IMR-90 (cell line): ENCODE results near the gene HECTD1. TPM values are rescaled to one million over a fixed set of nuclear protein-coding genes. Genes with fewer than 3 reads are reported as not detected.
A peak's percentile ranks its signal among the peaks of the same experiment; 100 is the strongest.

Experiments
- ATAC-seq: fragments of 200-7000 bp; cut with Tn5 transposase; 2 replicates; pipeline ENCODE4 v1.9.1; 2020; ENCODE audit warnings: low read depth, mild to moderate bottlenecking, moderate library complexity
- BruUV-seq: library from RNA; stranded (reverse); fragments of 400-500 nt; replicated peaks from 2 replicates; lab custom pipeline; 2021; lab: Mats Ljungman, UMichigan
- CTCF ChIA-PET: fragments of 300-600 bp; formaldehyde crosslinking; extraction: SDS; loops from one replicate; lab custom pipeline; 2021; ENCODE audit warnings: antibody characterized with exemption; lab: Yijun Ruan, JAX
- POLR2A ChIA-PET: fragments of 300-600 bp; sonication (Branson Sonifier 250); formaldehyde crosslinking; loops from one replicate; lab custom pipeline; 2022; ENCODE audit warnings: antibody characterized with exemption; ENCODE audit not compliant: unreplicated experiment; lab: Charles Lee
- DNase-seq: peaks from one replicate; pipeline ENCODE4 v3.0.0; 2013
- H2AFZ ChIP-seq: replicated peaks from 2 replicates; pipeline ENCODE3; 2013; ENCODE audit warnings: low read length, mild to moderate bottlenecking; ENCODE audit not compliant: poor library complexity
- H2AK5ac ChIP-seq: 2 replicates; pipeline ENCODE4 v1.6.1; 2013; ENCODE audit warnings: low read depth, low read length, inconsistent platforms
- H2AK9ac ChIP-seq: replicated peaks from 2 replicates; pipeline ENCODE3; 2013; ENCODE audit warnings: mild to moderate bottlenecking, low read depth, low read length, moderate library complexity; ENCODE audit not compliant: poor library complexity
- H2BK120ac ChIP-seq: 2 replicates; pipeline ENCODE4 v1.6.1; 2013; ENCODE audit warnings: low read depth, low read length, inconsistent platforms
- H2BK15ac ChIP-seq: 3 replicates; pipeline ENCODE4 v1.6.1; 2013; ENCODE audit warnings: low read depth, low read length, inconsistent platforms
- H2BK20ac ChIP-seq: 2 replicates; pipeline ENCODE4 v1.6.1; 2013; ENCODE audit warnings: low read depth, mild to moderate bottlenecking, inconsistent platforms, low read length, moderate library complexity
- H2BK5ac ChIP-seq: 2 replicates; pipeline ENCODE4 v1.6.1; 2013; ENCODE audit warnings: mild to moderate bottlenecking, low read depth, low read length, inconsistent platforms; ENCODE audit not compliant: poor library complexity, severe bottlenecking
- H3K14ac ChIP-seq: replicated peaks from 2 replicates; pipeline ENCODE4 v1.6.1; 2013; ENCODE audit warnings: low read depth, low read length, inconsistent platforms
- H3K18ac ChIP-seq: 2 replicates; pipeline ENCODE4 v1.6.1; 2013; ENCODE audit warnings: low read depth, low read length, control low read depth
- H3K23ac ChIP-seq: 2 replicates; pipeline ENCODE4 v1.6.1; 2013; ENCODE audit warnings: low read depth, low read length, inconsistent platforms
- H3K27ac ChIP-seq: 2 replicates; pipeline ENCODE4 v1.5.1; 2013; ENCODE audit warnings: mild to moderate bottlenecking, control low read depth, low read length; ENCODE audit not compliant: insufficient read depth
- H3K27me3 ChIP-seq: 2 replicates; pipeline ENCODE4 v1.6.1; 2013; ENCODE audit warnings: low read length; ENCODE audit not compliant: control insufficient read depth, insufficient read depth
- H3K36me3 ChIP-seq: 2 replicates; pipeline ENCODE4 v1.6.1; 2013; ENCODE audit warnings: low read length, mixed read lengths; ENCODE audit not compliant: control insufficient read depth, insufficient read depth
- H3K4ac ChIP-seq: 2 replicates; pipeline ENCODE4 v1.6.1; 2013; ENCODE audit warnings: low read depth, low read length, inconsistent platforms
- H3K4me1 ChIP-seq: 2 replicates; pipeline ENCODE4 v1.6.1; 2013; ENCODE audit warnings: low read length, mixed read lengths; ENCODE audit not compliant: control insufficient read depth, insufficient read depth
- H3K4me2 ChIP-seq: 2 replicates; pipeline ENCODE4 v1.6.1; 2013; ENCODE audit warnings: low read depth, mild to moderate bottlenecking, control low read depth, low read length, moderate library complexity
- H3K4me3 ChIP-seq: 2 replicates; pipeline ENCODE4 v1.5.1; 2013; ENCODE audit warnings: low read depth, mild to moderate bottlenecking, control low read depth, low read length, moderate library complexity; ENCODE audit not compliant: insufficient read depth
- H3K56ac ChIP-seq: 2 replicates; pipeline ENCODE4 v1.6.1; 2013; ENCODE audit warnings: low read length, inconsistent platforms; ENCODE audit not compliant: insufficient read depth; ENCODE audit errors: extremely low read depth
- H3K79me1 ChIP-seq, 2 experiments: 2 replicates each; pipeline ENCODE4 v1.6.1; 2013; ENCODE audit warnings: low read length in 2 of 2, inconsistent platforms in 1 of 2, low read depth in 1 of 2
- H3K9ac ChIP-seq: 2 replicates; pipeline ENCODE4 v1.6.1; 2013; ENCODE audit warnings: low read depth, low read length, control low read depth
- H3K9me1 ChIP-seq: 2 replicates; pipeline ENCODE4 v1.6.1; 2013; ENCODE audit warnings: low read length, inconsistent platforms; ENCODE audit not compliant: insufficient read depth
- H3K9me3 ChIP-seq: 2 replicates; pipeline ENCODE4 v1.6.1; 2013; ENCODE audit warnings: low read length; ENCODE audit not compliant: control insufficient read depth, insufficient read depth
- H4K20me1 ChIP-seq: 2 replicates; pipeline ENCODE4 v1.6.1; 2013; ENCODE audit warnings: low read length, inconsistent platforms; ENCODE audit not compliant: insufficient read depth
- H4K5ac ChIP-seq: 2 replicates; pipeline ENCODE4 v1.6.1; 2013; ENCODE audit warnings: mild to moderate bottlenecking, low read depth, low read length, control low read depth
- H4K8ac ChIP-seq, 2 experiments: 2 replicates each; pipeline ENCODE4 v1.6.1; 2013; ENCODE audit warnings: low read depth in 2 of 2, low read length in 2 of 2, control low read depth in 1 of 2, inconsistent platforms in 1 of 2
- H4K91ac ChIP-seq: 2 replicates; pipeline ENCODE4 v1.6.1; 2013; ENCODE audit warnings: low read depth, low read length, inconsistent platforms; ENCODE audit not compliant: insufficient read depth
- RCOR1 ChIP-seq: IDR thresholded peaks from 2 replicates; pipeline ENCODE4 v1.6.1; 2012; ENCODE audit warnings: mild to moderate bottlenecking, low read length, improper control_type of control experiment; ENCODE audit not compliant: insufficient replicate concordance
- WGBS, 2 experiments: methylation state at CpG; one replicate each; pipeline versions ENCODE4 v1.1.5 to v1.1.7; 2013; ENCODE audit warnings: missing lambda C conversion rate in 2 of 2; ENCODE audit not compliant: insufficient read length in 1 of 2; ENCODE audit errors: extremely low coverage in 2 of 2; 5-methylcytosine and 5-hydroxymethylcytosine counted together
- dilution Hi-C: fragments of 300-500 bp; cut with HindIII; formaldehyde crosslinking; loops from one replicate; pipeline ENCODE4 v1.14.3; 2018; ENCODE audit warnings: low sequenced_read_pairs; ENCODE audit not compliant: unreplicated experiment
- in situ Hi-C: fragments of 300-500 bp; cut with MboI; formaldehyde crosslinking; loops from 3 replicates; pipeline ENCODE4 v1.14.3; 2019; ENCODE audit warnings: low sequenced_read_pairs, inconsistent platforms, mixed read lengths
- intact Hi-C: fragments of 100-400 bp; cut with micrococcal nuclease; formaldehyde crosslinking; loops from 2 replicates; pipeline ENCODE4 v1.10.0; 2022
- polyA plus RNA-seq, 3 experiments: library from polyadenylated mRNA; depleted of rRNA; stranded (reverse); fragments of >200 nt; gene quantifications; 2 replicates each; pipeline ENCODE4 v1.2.3, GENCODE V29; 2012; ENCODE audit warnings: low replicate concordance in 1 of 3
- total RNA-seq: library from RNA; depleted of rRNA; stranded (reverse); fragments of >200 nt; gene quantifications from 2 replicates; pipeline ENCODE4 v1.2.3, GENCODE V29; 2012

The HECTD1 gene
- total and polyA plus RNA-seq, 2 of the 4 experiments (the other 2 are of a cell fraction): 48.5 to 228 TPM

- 93% methylated on average over 7 of the region's 15 CpGs; no CpG with 5 or more reads in 1 of the 2 experiments for WGBS, 2 experiments
- DNase-seq (no peak), ATAC-seq (no peak)
- no peaks in the 10 kb centered on the region for H3K9me3 ChIP-seq
- H3K36me3 ChIP-seq: peaks cover 37% of the 10 kb centered on the region
- H2AFZ ChIP-seq: no peak overlapping the region
- no peak overlapping the region for H3K27ac ChIP-seq
- peaks cover 6% of the 10 kb centered on the region for H3K4me1 ChIP-seq
- no peak overlapping the region for H4K91ac ChIP-seq
- dilution Hi-C loops (no loop called here), in situ Hi-C loops (no loop called here), intact Hi-C loops (no loop called here)
- no peak overlapping the region for H3K18ac ChIP-seq
- H3K79me1 ChIP-seq: peaks cover 27 to 48% of the 10 kb centered on the region in 2 experiments
- H3K27me3 ChIP-seq: no peaks in the 10 kb centered on the region
- no peak overlapping the region for H2BK20ac ChIP-seq
- no peak overlapping the region for H3K4ac ChIP-seq
- no peak overlapping the region for H4K5ac ChIP-seq
- H3K14ac ChIP-seq: no peak overlapping the region
- no peak overlapping the region for H3K56ac ChIP-seq
- H4K8ac ChIP-seq: no peak overlapping the region
- H3K4me3 ChIP-seq: no peak overlapping the region
- no peak overlapping the region for H2BK5ac ChIP-seq
- POLR2A ChIA-PET: no interaction called here
- H4K20me1 ChIP-seq: peaks cover 7% of the 10 kb centered on the region
- no peak overlapping the region; the same call in 1 of the 2 replicates for H3K23ac ChIP-seq
- CTCF ChIA-PET: no interaction called here
- no peak overlapping the region for H2AK5ac ChIP-seq
- no peak overlapping the region for H3K9ac ChIP-seq
- no peak for TF ChIP-seq RCOR1
- H2AK9ac ChIP-seq: no peak overlapping the region
- H3K4me2 ChIP-seq: no peak overlapping the region
- H2BK120ac ChIP-seq: no peak overlapping the region
- TSS peak; percentile 77 for BruUV-seq
- H3K9me1 ChIP-seq: peaks cover 5% of the 10 kb centered on the region
- H2BK15ac ChIP-seq: no peak overlapping the region
These were observed 34.3 kb downstream of the HECTD1 start for GRCh38 chr14:31173120-31173837.
